ENCODE measurements around the gene TRMT6.

Gene TRMT6

DNA sequence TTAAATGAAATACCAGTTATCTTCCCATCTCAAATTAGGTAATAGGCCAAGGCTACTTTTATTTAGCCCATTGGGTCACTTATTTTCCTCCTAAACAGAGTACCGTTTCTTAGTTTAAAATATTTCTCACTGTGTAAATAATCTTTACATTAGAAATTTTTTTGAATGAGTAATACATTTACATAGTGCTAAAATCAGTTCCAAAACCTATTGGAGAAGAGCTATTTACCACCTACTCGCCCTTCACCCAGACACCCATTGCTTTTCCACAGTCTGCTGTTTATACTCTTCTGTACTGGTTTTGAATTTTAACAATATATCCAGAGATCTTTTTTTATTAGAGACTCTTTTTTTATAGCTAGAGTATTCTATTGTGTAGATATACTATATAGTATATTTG is 37.0 kb upstream of the TRMT6 start:
- TF ChIP-seq, protein P1, sequence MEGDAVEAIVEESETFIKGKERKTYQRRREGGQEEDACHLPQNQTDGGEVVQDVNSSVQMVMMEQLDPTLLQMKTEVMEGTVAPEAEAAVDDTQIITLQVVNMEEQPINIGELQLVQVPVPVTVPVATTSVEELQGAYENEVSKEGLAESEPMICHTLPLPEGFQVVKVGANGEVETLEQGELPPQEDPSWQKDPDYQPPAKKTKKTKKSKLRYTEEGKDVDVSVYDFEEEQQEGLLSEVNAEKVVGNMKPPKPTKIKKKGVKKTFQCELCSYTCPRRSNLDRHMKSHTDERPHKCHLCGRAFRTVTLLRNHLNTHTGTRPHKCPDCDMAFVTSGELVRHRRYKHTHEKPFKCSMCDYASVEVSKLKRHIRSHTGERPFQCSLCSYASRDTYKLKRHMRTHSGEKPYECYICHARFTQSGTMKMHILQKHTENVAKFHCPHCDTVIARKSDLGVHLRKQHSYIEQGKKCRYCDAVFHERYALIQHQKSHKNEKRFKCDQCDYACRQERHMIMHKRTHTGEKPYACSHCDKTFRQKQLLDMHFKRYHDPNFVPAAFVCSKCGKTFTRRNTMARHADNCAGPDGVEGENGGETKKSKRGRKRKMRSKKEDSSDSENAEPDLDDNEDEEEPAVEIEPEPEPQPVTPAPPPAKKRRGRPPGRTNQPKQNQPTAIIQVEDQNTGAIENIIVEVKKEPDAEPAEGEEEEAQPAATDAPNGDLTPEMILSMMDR (conservative IDR thresholded peaks at IDR 0.05; ENCODE audit: low read length), result no peak
- no peak for TF ChIP-seq EZH2phosphoT487 (IDR thresholded peaks at IDR 0.05; ENCODE audit: borderline replicate concordance)
- H3K36me3 ChIP-seq (ENCODE audit: insufficient read depth, low read length), result peaks cover 88% of the 10 kb centered on the region
- H3K4me1 ChIP-seq (ENCODE audit: insufficient read depth, low read length, poor library complexity, severe bottlenecking), result no peaks in the 10 kb centered on the region

DNA sequence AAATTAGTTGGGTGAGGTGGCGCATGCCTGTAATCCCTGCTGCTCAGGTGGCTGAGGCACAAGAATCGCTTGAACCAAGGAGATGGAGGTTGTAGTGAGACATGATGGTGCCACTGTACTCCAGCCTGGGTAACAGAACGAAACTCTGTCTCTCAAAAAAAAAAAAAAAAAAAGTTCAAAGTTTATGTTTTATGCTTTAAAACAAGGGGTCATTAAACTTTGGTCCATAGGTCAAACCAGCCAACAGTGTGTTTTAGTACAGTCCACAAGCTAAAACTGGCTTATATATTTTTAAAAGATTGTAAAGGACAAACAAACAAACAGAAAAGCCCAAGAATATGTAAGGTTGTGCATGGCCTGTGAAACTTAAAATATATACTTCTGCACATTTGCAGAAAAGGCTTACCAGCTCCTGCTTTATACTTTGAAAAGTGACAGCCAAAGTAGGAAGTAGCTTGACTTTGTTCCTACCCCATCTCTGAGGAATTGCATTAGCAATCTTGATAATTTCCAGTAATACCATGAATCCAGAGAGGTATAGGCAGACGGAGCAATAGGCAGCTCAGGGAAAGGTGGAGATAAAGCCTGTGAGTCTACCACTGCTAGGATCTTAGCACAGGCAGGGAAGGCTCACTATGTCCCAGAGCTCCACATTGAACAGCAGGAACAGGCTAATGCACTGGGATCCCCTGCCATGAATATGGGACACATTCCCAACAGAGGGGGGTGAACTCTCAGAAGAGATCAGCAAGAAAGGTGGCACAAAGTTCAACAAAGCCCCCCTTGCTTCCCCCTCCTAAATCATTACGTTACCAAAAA is 30.6 kb upstream of the TRMT6 start:
- Histone ChIP-seq H3K36me3 (ENCODE audit: insufficient read depth, low read length) (peaks cover 72% of the 10 kb centered on the region), H3K4me3 (ENCODE audit: low read length, poor library complexity, severe bottlenecking) (no peak overlapping the region), H3K4me2 (ENCODE audit: low read depth, low read length, poor library complexity, severe bottlenecking) (no peak overlapping the region), H3K79me2 (ENCODE audit: insufficient read depth, low read length) (no peaks in the 10 kb centered on the region), H3K9ac (ENCODE audit: low read depth, low read length, poor library complexity, severe bottlenecking) (no peak overlapping the region), H4K20me1 (ENCODE audit: insufficient read depth, low read length, poor library complexity, severe bottlenecking) (no peaks in the 10 kb centered on the region), H3K4me1 (ENCODE audit: insufficient read depth, low read length, poor library complexity, severe bottlenecking) (no peaks in the 10 kb centered on the region), H3F3A (ENCODE audit: low read depth) (no peaks in the 10 kb centered on the region), H3K27me3 (ENCODE audit: insufficient read depth, low read length, poor library complexity, severe bottlenecking) (no peaks in the 10 kb centered on the region), H3K9me3 (ENCODE audit: insufficient read depth, low read depth, low read length) (no peaks in the 10 kb centered on the region), H3K9me2 (replicated peaks; ENCODE audit: low read depth, low read length) (no peaks in the 10 kb centered on the region), H2AFZ (ENCODE audit: low read length) (no peak overlapping the region)
- no peak for TF ChIP-seq EZH2phosphoT487 (IDR thresholded peaks at IDR 0.05; ENCODE audit: borderline replicate concordance)
- TF ChIP-seq, protein P1 (conservative IDR thresholded peaks at IDR 0.05; ENCODE audit: low read length), result no peak

More for the DNA sequence above, 37.0 kb upstream of the TRMT6 start:
- Histone ChIP-seq H3F3A (ENCODE audit: low read depth) (no peaks in the 10 kb centered on the region), H3K4me2 (ENCODE audit: low read depth, low read length, poor library complexity, severe bottlenecking) (no peak overlapping the region), H3K9me2 (replicated peaks; ENCODE audit: low read depth, low read length) (no peaks in the 10 kb centered on the region), H4K20me1 (ENCODE audit: insufficient read depth, low read length, poor library complexity, severe bottlenecking) (no peaks in the 10 kb centered on the region), H2AFZ (ENCODE audit: low read length) (no peak overlapping the region), H3K79me2 (ENCODE audit: insufficient read depth, low read length) (no peaks in the 10 kb centered on the region), H3K27me3 (ENCODE audit: insufficient read depth, low read length, poor library complexity, severe bottlenecking) (no peaks in the 10 kb centered on the region), H3K9me3 (ENCODE audit: insufficient read depth, low read depth, low read length) (no peaks in the 10 kb centered on the region), H3K9ac (ENCODE audit: low read depth, low read length, poor library complexity, severe bottlenecking) (no peak overlapping the region), H3K4me3 (ENCODE audit: low read length, poor library complexity, severe bottlenecking) (no peak overlapping the region)

DNA sequence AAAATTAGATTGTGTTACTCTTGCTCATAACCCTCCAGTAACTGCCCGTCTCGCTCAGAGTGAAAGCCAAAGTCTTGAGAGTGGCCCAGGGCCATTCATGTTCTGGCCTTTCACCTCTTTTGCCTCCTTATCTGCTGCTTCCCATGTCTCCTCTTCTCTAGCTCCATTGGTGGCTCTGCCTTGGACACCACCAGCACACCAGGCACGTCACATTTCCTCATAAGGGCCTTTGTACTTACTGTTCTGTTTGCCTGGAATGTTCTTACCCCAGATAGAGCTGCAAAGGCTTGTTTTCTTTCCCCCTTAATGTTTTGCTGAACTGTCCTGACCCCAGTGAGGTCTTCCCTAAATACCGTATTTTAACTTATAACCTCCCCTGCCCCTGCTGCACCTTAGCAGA is 29.5 kb upstream of the TRMT6 start:
- Histone ChIP-seq H3K79me2 (ENCODE audit: insufficient read depth, low read length) (no peaks in the 10 kb centered on the region), H3K9me2 (replicated peaks; ENCODE audit: low read depth, low read length) (no peaks in the 10 kb centered on the region), H3K4me2 (ENCODE audit: low read depth, low read length, poor library complexity, severe bottlenecking) (no peak overlapping the region), H4K20me1 (ENCODE audit: insufficient read depth, low read length, poor library complexity, severe bottlenecking) (no peaks in the 10 kb centered on the region), H3K36me3 (ENCODE audit: insufficient read depth, low read length) (peaks cover 76% of the 10 kb centered on the region), H3K9me3 (ENCODE audit: insufficient read depth, low read depth, low read length) (no peaks in the 10 kb centered on the region), H3K4me3 (ENCODE audit: low read length, poor library complexity, severe bottlenecking) (no peak overlapping the region), H3K9ac (ENCODE audit: low read depth, low read length, poor library complexity, severe bottlenecking) (no peak overlapping the region), H3F3A (ENCODE audit: low read depth) (no peaks in the 10 kb centered on the region), H2AFZ (ENCODE audit: low read length) (no peak overlapping the region), H3K4me1 (ENCODE audit: insufficient read depth, low read length, poor library complexity, severe bottlenecking) (no peaks in the 10 kb centered on the region), H3K27me3 (ENCODE audit: insufficient read depth, low read length, poor library complexity, severe bottlenecking) (no peaks in the 10 kb centered on the region)
- TF ChIP-seq EZH2phosphoT487 (IDR thresholded peaks at IDR 0.05; ENCODE audit: borderline replicate concordance), result no peak
- TF ChIP-seq, protein P1 (conservative IDR thresholded peaks at IDR 0.05; ENCODE audit: low read length), result no peak
